ENCODE data around the gene DISC1.

Gene DISC1

DNA sequence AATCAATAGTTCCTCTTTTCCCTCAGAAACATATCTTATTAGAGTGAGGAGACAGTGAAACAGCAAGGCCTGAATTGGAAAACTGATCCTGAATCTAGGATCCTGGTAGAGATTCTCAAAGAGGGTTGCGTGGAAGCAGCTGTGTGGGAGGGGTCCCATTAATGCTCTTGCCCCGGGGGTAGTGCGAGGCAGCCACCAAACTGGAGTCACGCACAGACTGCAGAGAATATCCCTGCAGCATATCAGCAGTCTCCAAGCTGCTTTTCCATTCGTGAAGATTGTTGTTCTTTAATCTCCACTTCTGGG lies 150.1 kb downstream of the DISC1 start:
- TF ChIP-seq, protein P1, sequence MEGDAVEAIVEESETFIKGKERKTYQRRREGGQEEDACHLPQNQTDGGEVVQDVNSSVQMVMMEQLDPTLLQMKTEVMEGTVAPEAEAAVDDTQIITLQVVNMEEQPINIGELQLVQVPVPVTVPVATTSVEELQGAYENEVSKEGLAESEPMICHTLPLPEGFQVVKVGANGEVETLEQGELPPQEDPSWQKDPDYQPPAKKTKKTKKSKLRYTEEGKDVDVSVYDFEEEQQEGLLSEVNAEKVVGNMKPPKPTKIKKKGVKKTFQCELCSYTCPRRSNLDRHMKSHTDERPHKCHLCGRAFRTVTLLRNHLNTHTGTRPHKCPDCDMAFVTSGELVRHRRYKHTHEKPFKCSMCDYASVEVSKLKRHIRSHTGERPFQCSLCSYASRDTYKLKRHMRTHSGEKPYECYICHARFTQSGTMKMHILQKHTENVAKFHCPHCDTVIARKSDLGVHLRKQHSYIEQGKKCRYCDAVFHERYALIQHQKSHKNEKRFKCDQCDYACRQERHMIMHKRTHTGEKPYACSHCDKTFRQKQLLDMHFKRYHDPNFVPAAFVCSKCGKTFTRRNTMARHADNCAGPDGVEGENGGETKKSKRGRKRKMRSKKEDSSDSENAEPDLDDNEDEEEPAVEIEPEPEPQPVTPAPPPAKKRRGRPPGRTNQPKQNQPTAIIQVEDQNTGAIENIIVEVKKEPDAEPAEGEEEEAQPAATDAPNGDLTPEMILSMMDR (IDR thresholded peaks at IDR 0.05) = no peak

DNA sequence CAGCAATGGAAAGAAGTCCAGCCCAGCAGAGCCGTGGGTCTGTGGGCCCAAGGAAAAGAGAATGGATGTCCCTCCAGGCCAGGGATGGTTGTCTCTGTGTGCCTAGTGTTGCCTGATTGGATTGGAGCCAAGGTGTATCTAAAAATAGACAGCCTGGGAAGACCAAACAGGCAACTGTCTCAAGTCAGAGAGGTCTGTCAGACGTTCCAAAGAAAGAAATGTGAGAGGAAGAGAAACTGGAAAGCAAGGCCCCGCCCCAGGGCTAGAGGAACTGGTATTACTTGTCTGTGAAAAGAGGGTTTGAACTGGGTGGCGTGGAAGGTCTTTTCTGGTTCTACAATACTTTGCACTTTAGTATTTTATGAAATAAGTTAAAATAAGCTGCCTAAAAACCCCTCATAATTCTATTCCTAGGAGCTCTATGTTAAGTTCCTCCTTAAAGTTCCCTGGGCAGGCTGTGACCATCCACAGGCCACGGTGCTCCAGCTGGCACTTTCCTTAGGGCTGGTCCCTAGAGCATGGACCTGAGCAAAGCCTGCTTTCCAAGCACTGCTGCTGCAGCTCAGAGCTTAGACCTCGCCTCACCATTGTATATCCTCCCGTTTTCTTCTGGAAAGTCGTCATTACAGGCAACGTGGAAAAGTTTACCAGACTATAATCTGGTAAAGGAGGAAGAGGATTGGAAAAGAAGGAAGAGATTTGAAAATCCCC lies 151.6 kb downstream of the DISC1 start:
- TF ChIP-seq, protein P1 (IDR thresholded peaks at IDR 0.05) = no peak

DNA sequence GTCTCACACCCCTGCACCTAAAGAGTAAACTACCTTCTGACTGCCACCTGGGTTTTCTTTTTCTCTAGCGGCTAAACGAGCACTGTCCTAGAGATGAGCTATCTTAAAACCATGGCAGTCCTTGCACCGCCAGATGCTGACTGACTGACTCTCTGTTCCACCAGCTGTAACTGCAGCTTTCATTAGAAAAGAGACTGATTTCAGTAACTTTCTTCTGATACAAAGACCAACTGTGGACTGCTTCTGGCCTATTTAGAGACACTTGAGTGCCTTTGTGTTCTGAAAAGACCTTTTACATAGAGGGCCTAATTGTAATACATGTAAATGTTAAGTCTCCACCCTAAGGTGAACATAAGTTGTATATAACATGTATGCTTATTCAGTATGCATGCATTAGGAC lies 152.5 kb downstream of the DISC1 start:
- TF ChIP-seq, protein P1 (IDR thresholded peaks at IDR 0.05) = no peak

DNA sequence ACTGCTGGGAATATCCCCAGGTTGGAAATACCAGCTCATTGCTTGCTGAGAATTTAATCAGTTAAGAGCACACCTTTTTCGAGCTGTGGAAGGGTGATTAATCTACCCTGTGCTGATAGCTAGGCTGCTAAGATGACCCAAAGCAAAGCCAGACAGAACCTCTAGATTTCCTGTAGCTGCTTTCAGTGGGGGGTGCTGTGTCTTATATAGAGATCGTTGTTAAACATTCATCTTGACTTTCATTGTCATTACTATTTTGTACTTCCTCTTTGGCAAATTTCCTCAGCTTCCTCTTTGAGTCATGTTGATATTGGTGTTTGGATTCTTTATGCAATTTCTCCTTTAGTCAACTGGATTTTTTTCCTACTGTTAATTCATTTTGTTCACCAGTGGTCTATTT lies 155.3 kb downstream of the DISC1 start:
- TF ChIP-seq, protein P1 (IDR thresholded peaks at IDR 0.05) = no peak

DNA sequence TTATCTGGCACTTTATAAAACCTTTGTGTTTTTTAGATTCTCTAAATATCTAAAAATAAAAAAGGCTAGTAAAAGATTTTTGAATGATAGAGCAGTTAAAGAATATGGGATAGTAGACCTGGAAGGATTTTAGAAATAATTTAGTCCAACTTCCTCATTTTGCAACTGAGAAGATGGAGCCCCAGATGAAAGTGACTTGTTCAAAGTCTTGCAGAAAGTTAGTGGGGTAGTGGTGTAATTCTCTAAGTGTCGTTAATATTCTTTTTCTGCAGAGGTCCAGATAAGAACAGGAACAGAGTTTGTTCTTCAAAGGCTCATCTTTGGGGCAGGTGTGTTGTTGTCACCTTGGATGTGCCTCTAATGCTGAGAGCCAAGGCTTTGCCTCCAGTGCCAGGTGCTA lies 159.5 kb downstream of the DISC1 start:
- TF ChIP-seq, protein P1 (IDR thresholded peaks at IDR 0.05) = no peak

DNA sequence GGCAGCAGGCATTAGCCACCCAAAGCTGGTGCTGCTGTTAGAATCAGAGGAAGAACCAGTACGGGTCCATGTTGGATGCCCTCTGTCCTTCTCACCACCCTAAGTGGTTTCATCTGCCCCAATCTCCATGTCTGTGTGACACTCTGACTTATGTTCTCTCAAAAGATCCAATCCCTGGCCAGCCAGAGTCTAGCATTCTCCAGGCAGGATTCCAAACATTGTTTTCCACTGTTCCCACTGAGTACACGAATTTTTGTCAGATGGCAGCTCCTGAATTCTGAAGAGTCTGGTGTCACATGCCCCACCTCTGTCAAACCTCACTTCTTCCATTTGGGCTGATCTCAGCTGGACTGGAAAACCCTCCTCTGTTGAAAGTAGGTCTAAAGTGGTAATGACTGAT lies 166.0 kb downstream of the DISC1 start:
- TF ChIP-seq, protein P1 (IDR thresholded peaks at IDR 0.05) = no peak

DNA sequence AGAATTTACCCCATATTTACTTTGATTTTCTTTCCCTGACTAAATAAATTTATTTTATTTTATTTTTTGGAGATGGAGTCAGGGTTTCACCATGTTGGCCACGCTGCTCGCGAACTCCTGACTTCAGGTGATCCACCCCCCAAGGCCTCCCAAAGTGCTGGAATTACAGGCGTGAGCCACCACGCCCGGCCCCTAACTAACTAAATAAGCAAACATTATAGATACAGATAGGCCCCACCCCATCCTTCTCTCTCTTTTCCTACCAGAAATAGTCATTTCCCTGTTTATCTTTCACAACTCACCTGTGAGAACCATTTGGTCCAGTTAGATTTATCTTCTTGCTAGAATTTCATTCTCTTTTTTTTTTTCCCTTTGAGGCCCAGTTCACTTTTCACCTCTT lies 167.3 kb downstream of the DISC1 start:
- TF ChIP-seq, protein P1 (IDR thresholded peaks at IDR 0.05) = no peak

DNA sequence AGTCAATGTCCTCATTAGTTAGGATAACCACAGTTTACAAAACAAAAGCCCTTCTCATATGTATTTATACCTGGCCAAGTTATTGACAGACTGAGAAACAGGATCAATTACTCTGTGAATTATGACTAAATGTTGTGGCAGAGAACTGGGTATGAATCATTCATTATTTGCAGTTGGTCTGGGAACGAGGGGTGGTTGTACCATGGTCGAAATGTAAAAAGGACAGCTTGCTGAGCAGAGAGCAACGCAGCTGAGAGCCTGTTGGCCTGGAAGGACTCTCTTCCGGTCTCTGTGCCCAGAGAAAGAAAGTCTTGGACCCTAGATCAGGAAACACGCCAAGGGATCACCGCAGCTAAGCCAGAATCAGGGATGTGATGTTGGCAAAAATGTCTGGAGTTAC lies 169.6 kb downstream of the DISC1 start:
- TF ChIP-seq, protein P1 (IDR thresholded peaks at IDR 0.05) = no peak

Measured in LNCAP (cell line).